AG04449 (cell line): Measurements from ENCODE around the gene NAP1L4.

ENCODE experiments used
- CTCF ChIA-PET: fragments of 350-600 bp; formaldehyde crosslinking; extraction: SDS; loops from one replicate; lab custom pipeline; 2021; ENCODE audit warnings: antibody characterized with exemption; lab: Yijun Ruan, JAX
- POLR2A ChIA-PET: fragments of 400-600, 350-600 bp; formaldehyde crosslinking; extraction: SDS; loops from one replicate; lab custom pipeline; 2020; ENCODE audit warnings: antibody characterized with exemption, inconsistent platforms; lab: Yijun Ruan, JAX
- DNase-seq: peaks from one replicate; pipeline ENCODE4 v3.0.0-alpha.2; 2010; ENCODE audit warnings: low read depth, low spot score
- H3K4me3 ChIP-seq: 2 replicates; pipeline ENCODE4 v1.5.1; 2011; ENCODE audit warnings: low read depth, mild to moderate bottlenecking, control low read depth, low read length
- TF ChIP-seq, protein P1 (sequence below): IDR thresholded peaks from one replicate; pipeline ENCODE4 v1.5.1; 2011; ENCODE audit warnings: mild to moderate bottlenecking, moderate library complexity, low read length, control low read depth, inconsistent platforms; ENCODE audit not compliant: insufficient read depth; ENCODE audit errors: missing control alignments

Gene NAP1L4

DNA sequence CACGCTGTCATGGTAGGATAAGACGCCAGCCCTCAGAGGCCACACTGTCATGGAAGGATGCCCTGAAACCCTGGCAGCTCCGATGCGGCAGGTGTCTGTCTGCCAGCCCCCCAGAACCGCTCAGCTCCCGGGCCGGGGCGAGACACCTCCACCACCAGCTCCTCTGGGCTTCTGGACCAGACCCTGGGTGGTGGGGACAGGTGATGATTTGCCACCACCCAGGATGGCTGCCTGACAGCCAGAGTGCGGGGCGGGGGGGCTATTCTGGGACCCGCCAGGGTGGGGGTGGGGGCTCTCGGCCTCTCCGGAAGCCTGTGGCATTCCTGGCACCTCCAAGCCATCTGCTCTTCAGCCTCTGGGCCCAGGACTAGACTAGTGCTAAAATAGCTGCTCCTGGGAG lies 72.3 kb downstream of the NAP1L4 start:
- ChIA-PET POLR2A (interaction anchor here (1.3 to 1.9 kb wide), 2 partner anchors 9 to 10 kb away, joined by 3 to 16 read pairs; partner anchors contain the start of gene PHLDA2), CTCF (no interaction called here)
- no peak overlapping the region for H3K4me3 ChIP-seq
- DNase-seq = no peak
- TF ChIP-seq, protein P1, sequence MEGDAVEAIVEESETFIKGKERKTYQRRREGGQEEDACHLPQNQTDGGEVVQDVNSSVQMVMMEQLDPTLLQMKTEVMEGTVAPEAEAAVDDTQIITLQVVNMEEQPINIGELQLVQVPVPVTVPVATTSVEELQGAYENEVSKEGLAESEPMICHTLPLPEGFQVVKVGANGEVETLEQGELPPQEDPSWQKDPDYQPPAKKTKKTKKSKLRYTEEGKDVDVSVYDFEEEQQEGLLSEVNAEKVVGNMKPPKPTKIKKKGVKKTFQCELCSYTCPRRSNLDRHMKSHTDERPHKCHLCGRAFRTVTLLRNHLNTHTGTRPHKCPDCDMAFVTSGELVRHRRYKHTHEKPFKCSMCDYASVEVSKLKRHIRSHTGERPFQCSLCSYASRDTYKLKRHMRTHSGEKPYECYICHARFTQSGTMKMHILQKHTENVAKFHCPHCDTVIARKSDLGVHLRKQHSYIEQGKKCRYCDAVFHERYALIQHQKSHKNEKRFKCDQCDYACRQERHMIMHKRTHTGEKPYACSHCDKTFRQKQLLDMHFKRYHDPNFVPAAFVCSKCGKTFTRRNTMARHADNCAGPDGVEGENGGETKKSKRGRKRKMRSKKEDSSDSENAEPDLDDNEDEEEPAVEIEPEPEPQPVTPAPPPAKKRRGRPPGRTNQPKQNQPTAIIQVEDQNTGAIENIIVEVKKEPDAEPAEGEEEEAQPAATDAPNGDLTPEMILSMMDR = no peak

DNA sequence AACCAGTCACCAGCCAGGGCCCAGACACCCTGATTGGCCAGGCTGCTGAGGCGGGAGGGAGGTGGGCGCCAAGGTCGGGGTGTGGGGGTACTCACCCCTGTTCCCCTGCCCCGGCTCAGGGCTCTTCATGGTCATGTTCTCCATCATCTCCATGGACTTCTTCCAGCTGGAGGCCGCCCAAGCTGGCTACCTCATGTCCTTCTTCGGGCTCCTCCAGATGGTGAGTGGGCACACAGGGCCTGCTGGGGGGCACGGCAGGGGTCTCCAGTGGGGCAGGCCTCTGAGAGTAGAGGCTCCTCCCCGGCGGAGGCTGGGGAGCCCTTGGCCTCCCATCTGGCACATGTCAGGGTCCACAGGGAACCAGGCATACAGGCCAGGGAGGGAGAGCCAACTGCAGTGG lies 72.9 kb downstream of the NAP1L4 start:
- H3K4me3 ChIP-seq = no peak overlapping the region
- CTCF ChIA-PET = no interaction called here
- no peak for DNase-seq
- POLR2A ChIA-PET = interaction anchor here (1.9 to 2.2 kb wide), 2 partner anchors 10 kb away, joined by 13 to 16 read pairs; partner anchors contain the start of gene PHLDA2
- TF ChIP-seq, protein P1 = no peak

DNA sequence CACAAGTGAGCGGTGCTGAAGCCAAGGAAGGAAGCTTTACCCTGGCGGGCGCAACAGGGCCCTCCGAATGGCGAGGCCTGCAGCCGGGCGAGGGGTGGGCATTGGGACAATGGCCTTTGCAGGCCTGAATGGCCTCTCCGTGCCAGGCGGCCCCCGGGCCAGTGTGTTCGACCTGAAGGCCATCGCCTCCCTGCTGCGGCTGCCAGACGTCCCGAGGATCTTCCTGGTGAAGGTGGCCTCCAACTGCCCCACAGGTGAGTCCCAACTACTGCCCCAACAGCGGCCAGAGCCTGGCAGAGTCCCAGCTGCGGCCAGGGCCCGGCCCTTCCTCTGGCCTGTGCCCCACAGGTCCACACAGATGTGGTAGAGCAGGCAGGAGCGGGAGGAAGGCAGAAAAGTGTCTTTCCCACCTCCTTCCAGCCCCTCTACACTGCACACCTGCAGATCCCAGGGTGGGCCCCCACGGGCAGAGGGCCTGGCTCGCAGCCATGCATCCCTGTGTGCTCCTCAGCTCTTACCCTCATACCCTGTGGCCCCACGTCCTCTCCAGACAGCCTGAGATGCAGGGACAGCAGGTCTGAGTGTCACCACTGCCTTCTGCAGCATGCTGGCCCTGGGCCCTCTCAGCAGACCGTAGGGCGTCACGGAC lies 74.2 kb downstream of the NAP1L4 start:
- ChIA-PET CTCF (interaction anchor here (0.8 kb wide), 1 partner anchor 530 kb away, joined by 3 read pairs; no protein-coding TSS in a partner anchor), POLR2A (interaction anchor here (2.2 kb wide), 1 partner anchor 11 kb away, joined by 13 read pairs; the partner anchor contains the start of gene PHLDA2)
- no peak for DNase-seq
- no peak overlapping the region for H3K4me3 ChIP-seq
- TF ChIP-seq, protein P1 = no peak

DNA sequence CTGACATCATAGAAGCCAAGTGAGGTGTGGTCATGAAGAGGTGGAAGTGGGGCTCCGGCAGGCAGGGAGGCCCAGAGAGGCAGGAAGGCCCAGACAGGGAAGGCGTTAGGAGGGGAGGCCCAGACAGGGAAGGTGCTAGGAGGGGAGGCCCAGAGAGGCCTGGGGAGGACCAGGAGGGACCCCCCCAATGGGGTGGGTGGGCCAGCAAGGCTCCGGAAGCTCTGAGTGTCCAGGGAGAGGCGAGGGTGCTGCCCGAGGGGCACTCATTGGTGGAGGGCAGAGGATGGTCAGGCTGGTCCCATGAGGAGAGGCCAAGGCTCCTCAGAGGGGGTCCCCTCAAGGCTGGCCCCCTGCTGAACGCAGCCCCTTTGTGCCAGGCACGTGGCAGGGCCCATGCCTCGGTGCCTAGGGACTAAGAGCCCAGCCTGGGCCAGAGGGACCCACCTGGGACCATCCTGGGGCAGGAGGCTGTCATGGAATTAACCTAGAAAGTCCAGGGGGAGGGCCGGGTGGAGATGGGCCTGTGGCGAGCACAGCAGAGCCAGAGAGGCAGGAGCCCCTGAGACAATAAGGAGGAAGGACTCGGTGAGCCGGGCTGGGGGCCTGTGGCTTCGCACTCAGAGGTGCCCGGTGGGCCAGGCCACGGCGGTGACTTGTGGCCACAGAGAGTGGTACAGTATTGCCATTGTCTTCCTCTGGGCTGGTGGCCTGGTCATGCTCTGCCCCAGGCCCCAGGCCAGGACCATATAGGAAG lies 75.1 kb downstream of the NAP1L4 start:
- ChIA-PET POLR2A (interaction anchor here (1.8 to 2.2 kb wide), 2 partner anchors 12 kb away, joined by 10 to 13 read pairs; partner anchors contain the start of gene PHLDA2), CTCF (interaction anchor here (1.3 kb wide), 1 partner anchor 10 kb away, joined by 4 read pairs; no protein-coding TSS in a partner anchor)
- TF ChIP-seq, protein P1 = no peak
- DNase-seq = no peak
- no peak overlapping the region for H3K4me3 ChIP-seq

DNA sequence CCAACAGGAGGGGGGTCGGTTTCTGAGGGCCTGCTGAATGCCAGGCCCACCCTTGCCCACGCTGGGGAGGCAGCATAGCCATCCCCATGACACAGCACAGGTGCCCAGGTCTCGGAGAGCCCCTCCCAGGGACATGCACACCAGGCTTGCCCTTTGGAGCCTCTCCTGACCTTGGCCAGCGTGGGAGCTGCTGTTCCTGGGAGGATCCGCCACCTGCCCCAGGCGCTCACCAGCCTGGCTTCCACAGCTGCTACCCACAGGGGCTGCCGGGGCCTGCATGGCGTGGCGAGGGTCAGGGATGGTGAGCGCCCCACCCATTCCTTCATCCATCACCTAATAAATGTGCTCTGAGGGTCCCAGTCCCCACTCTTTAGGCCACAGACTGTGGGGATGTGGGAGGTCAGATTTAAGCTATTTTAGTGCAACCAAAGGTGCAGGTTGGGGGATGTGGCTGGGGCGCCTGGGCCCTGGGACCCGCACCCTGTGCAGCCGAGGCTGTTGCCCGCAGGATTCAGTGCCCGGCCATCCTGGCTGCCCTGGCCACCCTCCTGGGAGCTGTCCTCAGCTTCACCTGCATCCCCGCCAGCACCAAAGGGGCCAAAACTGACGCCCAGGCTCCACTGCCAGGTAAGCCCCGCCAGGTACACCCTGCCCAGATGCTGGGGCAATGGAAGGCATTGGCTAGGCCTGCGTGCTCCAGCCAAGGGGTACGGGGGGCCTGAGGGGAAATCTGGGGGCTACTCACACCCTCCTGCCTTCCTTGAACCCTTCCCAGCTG lies 75.8 kb downstream of the NAP1L4 start:
- no peak for DNase-seq
- TF ChIP-seq, protein P1 = no peak
- CTCF ChIA-PET = interaction anchor here (1.1 to 1.6 kb wide), 4 partner anchors 10 to 30 kb away, joined by 3 to 6 read pairs (median 4); partner anchors contain the start of gene PHLDA2
- POLR2A ChIA-PET = interaction anchor here (1.8 kb wide), 1 partner anchor 13 kb away, joined by 10 read pairs; the partner anchor contains the start of gene PHLDA2
- no peak overlapping the region for H3K4me3 ChIP-seq
